Measurements from ENCODE around the gene KDSR.

KDSR gene

DNA sequence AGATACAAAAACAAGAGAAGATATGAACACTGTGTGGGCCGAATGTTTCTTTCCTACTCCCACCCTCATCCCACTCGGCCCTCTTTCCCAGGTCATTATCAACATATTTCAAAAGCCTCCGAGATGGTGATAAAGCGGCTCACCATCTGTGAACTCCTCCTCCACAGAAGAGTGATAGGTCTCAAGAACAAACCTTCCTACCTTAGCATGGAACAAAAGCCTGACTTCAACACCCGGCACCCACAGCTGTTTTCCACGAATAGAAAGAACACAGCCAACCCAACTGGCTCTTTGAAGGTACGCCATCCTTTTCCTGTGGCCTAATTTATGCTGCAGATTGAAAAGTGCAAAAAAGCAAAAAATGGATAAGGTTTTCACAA, 76.2 kb downstream of the KDSR start:
- H3K4me3 ChIP-seq (ENCODE audit: low read depth, low read length): no peak overlapping the region
- TF ChIP-seq, protein P1, sequence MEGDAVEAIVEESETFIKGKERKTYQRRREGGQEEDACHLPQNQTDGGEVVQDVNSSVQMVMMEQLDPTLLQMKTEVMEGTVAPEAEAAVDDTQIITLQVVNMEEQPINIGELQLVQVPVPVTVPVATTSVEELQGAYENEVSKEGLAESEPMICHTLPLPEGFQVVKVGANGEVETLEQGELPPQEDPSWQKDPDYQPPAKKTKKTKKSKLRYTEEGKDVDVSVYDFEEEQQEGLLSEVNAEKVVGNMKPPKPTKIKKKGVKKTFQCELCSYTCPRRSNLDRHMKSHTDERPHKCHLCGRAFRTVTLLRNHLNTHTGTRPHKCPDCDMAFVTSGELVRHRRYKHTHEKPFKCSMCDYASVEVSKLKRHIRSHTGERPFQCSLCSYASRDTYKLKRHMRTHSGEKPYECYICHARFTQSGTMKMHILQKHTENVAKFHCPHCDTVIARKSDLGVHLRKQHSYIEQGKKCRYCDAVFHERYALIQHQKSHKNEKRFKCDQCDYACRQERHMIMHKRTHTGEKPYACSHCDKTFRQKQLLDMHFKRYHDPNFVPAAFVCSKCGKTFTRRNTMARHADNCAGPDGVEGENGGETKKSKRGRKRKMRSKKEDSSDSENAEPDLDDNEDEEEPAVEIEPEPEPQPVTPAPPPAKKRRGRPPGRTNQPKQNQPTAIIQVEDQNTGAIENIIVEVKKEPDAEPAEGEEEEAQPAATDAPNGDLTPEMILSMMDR (IDR thresholded peaks at IDR 0.05; ENCODE audit: borderline replicate concordance, insufficient read depth, low read depth, low read length): no peak

DNA sequence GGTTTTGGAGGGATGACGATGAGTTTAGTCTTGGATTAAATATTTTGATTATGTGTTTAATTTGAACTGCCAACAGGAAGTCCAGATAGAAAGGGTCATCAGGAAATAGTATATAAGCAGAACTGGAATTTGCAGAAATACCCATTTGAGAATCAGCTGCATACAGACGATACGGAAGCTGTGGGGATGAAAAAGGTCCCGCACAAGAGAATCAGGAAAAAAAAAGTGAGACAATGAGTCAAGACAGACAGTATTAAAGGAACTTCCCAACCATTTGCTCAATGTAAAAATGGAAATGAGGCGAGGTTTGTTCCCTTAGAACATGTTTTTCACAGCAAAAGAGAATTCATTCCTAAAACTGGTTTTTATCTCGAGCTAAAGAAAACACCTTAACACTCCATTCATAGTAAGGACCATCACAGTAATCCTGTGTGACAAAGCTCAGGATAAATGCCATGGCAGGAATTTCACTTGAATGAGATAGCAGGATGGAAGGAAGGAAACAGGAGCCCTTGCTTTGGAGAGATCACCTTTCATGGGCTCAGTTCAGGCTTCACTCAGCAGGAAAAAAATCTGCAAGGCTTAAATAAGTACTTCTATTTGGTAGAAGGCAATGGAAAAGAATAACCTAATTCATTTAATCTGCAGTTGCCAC, 76.7 kb downstream of the KDSR start:
- TF ChIP-seq, protein P1 (IDR thresholded peaks at IDR 0.05; ENCODE audit: borderline replicate concordance, insufficient read depth, low read depth, low read length): no peak
- H3K4me3 ChIP-seq (ENCODE audit: low read depth, low read length): no peak overlapping the region

DNA sequence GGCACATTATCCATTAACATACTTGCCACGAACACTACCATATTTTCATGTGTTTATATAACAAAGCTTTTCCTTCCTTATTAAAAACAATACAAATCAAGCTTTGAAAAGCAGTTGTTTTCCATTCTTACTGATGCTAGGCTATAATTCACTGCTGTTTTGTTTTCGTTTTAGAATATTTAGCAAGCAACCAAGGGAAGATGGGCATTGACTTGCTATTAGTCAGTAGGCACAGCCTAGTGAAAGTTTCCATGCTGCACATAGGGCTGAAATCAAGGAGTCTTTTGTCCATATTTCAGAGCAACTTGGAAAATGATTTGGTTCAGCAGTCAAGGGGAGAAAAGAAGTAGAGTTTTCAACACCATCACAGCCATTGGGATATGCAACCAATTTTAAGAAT, 78.7 kb downstream of the KDSR start:
- no peak overlapping the region for H3K4me3 ChIP-seq (ENCODE audit: low read depth, low read length)
- TF ChIP-seq, protein P1 (IDR thresholded peaks at IDR 0.05; ENCODE audit: borderline replicate concordance, insufficient read depth, low read depth, low read length): no peak

DNA sequence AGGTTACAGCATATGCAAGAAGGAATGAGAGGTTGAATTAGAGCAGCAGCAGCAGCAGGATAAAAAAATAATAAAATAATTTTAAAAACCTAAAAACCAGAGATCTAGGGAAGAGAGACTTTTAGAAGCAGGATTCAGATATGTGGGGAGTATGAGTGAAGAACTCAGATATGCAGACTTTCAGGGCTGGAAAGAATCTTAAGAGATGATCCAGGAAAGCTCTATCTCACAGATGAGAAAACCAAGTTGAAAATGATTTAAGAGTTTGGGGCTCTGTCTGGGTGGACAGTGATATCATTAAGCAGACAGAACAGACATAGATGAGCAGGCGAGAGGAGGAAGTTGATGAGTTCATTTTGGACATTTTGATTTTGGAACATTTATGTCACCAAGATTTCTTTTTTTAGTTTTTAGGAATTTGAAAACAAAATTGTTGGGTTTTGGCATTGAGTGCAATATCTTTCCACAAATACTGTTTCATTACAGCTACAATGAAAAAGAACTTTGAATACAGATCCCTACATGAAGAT, 79.2 kb downstream of the KDSR start:
- H3K4me3 ChIP-seq (ENCODE audit: low read depth, low read length): no peak overlapping the region

DNA sequence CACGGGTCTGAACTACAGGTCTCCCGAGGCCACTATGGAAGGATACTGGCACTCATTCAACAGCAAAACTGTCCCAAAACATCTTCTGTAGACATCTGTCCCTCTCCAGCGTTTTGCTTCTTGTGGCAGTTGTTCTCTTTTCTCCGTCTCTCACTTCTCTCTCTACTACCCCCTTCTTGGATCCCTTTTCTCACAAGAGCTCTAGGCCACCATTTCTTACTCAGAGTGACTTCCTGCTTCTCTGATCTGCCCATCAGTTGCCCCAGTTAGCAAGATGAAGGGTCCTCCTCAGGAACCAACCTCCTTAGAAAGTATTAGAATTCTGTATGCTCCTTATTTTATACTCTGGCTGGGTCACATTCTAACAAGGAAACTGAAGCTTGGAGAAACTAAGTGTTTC, 80.1 kb downstream of the KDSR start:
- no peak overlapping the region for H3K4me3 ChIP-seq (ENCODE audit: low read depth, low read length)
- TF ChIP-seq, protein P1 (IDR thresholded peaks at IDR 0.05; ENCODE audit: borderline replicate concordance, insufficient read depth, low read depth, low read length): no peak

More for the DNA sequence above, 79.2 kb downstream of the KDSR start:
- TF ChIP-seq, protein P1 (IDR thresholded peaks at IDR 0.05; ENCODE audit: borderline replicate concordance, insufficient read depth, low read depth, low read length): no peak

DNA sequence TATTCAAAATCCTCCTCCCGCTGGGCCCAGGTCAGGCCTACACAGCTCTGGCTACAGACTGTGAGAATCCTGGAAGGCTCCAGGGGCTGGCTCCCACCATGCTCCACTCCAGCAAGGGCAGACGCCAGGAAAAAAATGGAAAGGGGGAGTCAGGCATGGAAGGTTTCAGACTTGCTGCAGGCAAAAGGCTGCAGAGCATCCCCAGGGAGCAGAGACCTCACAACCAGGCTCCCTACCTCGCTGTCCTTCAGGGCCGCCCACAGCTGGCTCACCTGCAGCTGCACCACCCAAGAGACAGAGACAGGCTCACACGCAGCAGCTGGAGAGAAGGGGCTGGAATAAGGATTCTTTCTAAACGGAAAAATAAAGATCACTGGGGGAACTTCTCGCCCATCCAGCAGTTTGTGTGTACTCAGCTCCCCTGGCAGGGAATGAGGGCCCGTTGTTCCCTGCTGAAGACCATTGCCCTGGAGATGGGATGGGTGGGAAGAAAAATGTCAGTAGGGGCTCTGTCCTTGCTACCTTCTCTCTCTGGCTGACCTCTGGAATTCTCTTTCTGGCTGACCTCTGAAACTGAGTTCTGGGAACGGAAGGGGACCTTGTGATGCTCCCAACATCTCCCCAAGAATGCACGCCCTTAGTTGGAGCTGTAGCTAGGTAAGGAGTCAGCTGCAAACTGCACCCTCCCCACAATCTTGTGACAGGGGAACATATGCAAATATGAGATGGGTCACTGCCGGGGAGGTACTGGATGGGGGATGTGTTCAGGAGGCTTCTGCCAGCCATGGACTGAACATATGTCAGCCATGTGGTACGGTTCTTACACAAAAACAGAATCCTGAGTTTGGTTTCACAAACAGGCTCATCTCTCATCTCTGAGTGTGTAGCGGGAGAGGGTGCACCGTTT, 81.9 kb downstream of the KDSR start:
- no peak overlapping the region for H3K4me3 ChIP-seq (ENCODE audit: low read depth, low read length)
- TF ChIP-seq, protein P1 (IDR thresholded peaks at IDR 0.05; ENCODE audit: borderline replicate concordance, insufficient read depth, low read depth, low read length): no peak

All from GM12875 (cell line).